Measurements from ENCODE around the gene USP40.
"Not testable (repeated sequence)": the region's sequence is repeated elsewhere in the genome, so short reads cannot be mapped to it uniquely, and the experiment has no call there.

The USP40 gene, protein sequence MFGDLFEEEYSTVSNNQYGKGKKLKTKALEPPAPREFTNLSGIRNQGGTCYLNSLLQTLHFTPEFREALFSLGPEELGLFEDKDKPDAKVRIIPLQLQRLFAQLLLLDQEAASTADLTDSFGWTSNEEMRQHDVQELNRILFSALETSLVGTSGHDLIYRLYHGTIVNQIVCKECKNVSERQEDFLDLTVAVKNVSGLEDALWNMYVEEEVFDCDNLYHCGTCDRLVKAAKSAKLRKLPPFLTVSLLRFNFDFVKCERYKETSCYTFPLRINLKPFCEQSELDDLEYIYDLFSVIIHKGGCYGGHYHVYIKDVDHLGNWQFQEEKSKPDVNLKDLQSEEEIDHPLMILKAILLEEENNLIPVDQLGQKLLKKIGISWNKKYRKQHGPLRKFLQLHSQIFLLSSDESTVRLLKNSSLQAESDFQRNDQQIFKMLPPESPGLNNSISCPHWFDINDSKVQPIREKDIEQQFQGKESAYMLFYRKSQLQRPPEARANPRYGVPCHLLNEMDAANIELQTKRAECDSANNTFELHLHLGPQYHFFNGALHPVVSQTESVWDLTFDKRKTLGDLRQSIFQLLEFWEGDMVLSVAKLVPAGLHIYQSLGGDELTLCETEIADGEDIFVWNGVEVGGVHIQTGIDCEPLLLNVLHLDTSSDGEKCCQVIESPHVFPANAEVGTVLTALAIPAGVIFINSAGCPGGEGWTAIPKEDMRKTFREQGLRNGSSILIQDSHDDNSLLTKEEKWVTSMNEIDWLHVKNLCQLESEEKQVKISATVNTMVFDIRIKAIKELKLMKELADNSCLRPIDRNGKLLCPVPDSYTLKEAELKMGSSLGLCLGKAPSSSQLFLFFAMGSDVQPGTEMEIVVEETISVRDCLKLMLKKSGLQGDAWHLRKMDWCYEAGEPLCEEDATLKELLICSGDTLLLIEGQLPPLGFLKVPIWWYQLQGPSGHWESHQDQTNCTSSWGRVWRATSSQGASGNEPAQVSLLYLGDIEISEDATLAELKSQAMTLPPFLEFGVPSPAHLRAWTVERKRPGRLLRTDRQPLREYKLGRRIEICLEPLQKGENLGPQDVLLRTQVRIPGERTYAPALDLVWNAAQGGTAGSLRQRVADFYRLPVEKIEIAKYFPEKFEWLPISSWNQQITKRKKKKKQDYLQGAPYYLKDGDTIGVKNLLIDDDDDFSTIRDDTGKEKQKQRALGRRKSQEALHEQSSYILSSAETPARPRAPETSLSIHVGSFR

DNA sequence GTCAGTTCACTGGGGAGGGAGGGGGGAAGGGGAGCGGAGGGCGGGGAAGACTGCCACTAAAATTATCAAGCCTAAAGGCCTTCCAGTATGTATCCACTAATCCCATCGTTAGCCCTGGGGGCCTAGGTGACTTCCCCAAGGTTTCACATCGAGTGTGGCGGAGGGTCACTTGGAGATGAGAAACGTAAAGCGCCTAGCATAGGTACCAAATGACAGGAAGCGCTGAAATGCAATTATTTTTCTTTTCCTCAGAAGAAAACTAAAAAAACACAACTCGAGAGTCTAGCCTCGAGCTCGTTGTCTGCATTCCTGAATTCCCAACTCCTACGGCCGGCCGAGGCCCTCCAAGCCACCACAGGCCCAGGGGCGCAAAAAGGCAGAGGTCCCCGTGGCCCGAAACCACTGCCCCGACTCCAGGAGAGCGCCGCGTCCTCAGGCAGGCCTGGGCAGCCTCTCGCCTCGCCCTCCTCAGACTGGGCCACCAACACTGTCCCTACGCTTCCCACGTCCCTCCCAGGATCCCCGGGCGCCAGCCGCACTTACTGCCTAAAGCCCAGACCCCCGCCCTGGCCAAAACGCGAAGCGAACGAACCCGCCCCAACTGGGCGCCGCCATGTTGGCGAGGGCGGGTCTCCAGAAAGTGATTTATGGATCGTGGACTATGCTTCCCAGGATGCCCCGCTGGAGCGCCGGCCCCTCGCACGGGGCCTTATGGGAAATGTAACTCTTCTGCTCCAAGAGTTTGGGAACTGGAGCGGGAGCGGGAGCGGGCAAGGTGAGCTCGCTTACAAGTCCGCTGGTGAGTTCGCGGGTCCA is at the start of gene USP40:
Gene USP40 (minus strand): TSS at position 642 of the 816 bp plus-strand sequence. CDS start 1,228 bp downstream, outside the sequence.
- peak; percentile 95 for DNase-seq

DNA sequence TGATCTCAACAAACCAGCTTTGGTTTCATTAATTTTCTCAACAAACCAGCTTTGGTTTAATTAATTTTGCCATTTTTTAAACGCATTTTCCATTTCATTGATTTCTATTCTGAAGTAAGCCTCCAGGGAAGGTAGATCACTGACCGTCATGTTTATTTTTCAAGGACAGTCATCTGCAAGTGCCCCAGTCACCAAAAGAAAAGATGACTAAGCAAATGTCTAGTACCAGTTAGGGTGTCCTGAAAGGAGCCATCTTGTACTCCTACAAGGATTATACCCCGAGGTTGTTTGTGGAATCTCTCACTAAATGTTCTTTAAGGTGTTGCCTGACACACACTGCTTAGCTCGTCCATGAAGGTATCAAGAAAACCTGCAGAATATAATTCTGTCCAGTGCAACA is 44.7 kb upstream of the USP40 start:
- no peak for DNase-seq

DNA sequence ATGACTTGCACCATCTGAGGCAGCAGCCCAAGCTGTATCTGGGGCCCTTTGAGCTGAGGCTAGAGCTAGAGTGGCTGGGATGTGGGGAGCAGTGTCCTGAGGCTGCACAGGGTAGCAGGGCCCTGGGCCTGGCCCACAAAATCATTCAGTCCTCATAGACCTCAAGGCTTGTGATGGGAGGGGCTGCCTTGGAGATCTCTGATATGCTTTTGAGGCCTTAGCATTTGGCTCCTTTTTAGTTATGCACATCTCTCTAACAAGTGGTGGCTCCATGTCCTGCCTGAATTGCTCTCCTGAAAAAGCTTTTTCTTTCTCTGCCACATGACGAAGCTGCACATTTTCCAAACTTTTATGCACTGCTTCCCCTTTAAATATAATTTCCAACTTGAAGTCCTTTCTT is 39.1 kb upstream of the USP40 start:
- no peak for DNase-seq

DNA sequence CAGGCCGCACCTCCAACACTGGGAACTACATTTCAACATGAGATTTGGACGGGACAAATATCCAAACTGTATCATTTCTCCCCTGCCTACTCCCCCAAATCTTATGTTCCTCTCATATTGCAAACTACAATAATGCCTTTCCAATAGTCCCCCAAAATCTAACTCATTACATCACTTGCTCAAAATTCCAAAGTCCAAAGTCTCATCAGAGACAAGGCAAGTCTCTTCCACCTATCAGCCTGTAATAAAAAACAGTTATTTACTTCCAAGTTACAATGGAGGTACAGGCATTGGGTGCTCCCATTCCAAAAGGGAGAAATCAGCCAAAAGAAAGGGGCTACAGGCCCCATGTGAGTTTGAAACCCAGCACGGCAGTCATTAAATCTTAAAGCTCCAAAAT is 38.2 kb upstream of the USP40 start:
- DNase-seq, result no peak

DNA sequence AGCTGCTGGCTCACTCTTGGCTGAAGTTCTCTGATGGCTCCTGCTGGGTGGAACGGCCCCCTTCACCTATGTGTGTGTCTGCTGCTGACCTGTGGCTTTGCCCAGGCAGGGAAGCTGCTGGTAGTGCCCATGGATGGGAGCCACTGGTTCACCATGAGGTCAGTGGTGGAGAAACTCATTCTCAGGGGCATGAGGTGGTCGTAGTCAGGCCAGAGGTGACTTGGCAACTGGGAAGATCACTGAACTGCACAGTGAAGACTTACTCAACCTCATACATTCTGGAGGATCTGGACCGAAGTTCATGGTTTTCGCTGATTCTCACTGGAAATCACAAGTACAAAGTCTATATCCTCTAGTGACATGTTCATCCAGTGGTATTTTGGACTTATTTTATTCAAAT is 36.9 kb upstream of the USP40 start:
- DNase-seq, result no peak

DNA sequence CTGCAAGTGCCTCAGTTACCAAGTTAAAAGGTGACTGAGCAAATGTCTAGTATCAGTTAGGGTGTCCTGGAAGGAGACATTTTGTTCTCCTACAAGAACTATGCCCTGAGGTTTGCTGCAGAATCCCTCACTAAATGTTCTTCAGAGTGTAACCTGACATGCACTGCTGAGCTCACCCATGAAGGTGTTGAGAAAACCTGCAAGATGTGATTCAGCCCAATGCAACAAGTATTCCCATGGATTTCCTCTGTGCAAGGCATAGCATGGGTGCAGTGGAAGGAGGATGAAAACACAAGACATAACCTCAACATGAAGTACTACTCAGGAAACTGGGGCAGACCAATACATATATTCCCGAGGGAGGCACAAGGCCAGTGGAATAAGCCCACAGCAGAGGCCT is 35.5 kb upstream of the USP40 start:
- no peak for DNase-seq

DNA sequence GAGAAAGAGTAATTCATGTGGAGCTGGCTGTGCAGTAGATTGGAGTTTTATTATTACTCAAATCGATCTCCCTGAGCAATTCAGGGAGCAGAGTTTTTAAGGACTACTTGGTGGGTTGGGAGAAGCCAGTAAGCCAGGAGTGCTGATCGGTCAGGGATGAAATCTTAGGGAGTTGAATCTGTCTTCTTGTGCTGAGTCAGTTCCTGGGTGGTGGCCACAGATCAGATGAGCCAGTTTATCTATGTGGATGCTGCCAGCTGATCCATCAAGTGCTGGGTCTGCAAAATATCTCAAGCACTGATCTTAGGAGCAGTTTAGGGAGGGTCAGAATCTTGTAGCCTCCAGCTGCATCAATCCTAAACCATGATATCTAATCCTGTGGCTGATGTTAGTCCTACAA is 33.8 kb upstream of the USP40 start:
- DNase-seq, result no peak

DNA sequence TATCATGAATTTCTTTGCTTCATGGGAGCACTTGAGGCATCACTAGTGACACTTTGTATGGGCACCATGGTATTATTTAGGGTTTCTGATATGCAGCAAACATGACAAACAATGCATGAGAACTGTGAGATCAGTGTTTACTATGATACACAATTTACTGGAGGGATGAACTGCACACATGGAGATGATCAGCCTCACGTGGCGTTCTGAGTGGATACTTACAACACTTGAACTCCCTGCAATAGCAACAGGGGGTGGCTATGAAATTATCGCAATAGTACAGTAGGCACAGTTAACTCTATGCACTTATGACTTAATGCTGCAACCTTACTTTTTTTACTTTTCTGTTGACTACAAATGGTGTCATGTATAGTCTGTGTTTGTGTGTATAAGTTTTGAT is 32.4 kb upstream of the USP40 start:
- DNase-seq, result no peak

DNA sequence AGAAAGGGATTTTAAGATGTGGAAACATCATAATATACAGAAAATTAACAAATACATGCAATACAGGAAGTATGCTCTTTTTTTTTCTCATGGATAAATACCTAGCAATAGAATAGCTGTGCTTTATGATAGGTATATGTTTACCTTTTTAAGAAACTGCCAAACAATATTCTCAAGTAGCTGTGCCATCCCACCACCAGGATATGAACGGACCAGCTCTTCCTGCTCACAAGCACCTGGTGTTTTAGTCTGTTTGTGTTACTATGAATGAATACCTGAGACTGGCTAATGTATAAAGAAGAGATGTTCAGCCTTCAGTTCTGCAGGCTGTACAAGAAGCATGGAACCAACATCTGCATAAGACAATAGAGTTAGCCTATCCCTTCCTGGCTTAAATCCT is 30.9 kb upstream of the USP40 start:
- no peak for DNase-seq

DNA sequence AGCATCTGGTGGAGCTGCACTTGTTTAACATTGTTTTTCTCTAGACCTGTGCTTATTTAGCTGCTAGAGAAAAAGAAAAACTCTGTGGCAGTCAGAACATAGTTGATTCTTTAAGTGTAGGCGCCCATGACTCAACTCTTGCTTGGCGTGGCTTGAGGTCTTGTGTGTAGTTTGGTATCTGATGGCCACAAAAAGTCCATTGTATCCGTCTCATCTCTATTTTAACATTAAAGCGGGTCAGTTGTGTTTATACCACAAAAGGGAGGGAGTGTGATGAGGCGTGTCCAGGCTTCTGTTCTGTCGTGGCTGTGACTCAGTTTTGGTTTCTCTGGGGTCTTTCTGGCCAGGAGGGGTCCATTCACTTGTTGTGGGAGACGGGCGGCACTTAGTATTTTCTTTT is 26.6 kb upstream of the USP40 start:
- no peak for DNase-seq

DNA sequence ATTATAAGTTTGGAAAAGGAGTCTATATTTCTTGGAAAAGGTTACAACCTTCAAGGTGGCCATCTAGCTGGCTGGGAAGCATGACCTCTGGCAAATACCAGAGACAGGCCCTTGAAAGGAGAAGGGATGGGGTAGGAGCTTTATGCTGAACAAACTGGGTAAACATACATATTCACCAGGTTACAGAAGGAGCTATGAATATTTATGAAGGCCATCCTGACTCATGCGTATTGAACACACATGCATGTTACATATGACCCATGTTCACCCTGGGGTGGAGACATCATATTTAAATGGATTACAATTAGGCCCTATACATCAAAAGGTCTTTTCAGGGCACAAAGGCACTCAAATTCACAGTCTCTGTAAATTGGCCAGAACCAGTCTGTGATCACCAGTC is 26.1 kb upstream of the USP40 start:
- DNase-seq, result not testable (repeated sequence)

DNA sequence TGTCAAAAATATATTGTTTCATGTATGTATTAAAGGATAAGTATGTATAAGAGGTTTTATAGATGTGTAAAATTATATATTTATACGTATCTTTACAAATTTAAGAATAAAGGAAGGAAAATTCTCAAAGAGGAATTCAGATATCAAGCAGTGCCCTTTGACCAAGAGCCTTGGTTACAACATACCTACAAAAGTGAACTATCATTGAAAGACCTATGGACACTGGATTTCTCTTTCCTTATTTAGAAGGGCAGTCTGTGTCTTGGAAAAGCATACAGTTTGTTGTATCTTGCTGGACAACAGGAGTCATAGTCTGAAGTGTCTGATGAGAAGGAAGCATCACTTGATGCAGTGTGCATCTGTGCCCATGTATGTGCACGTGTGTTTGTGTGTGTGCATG is 21.8 kb upstream of the USP40 start:
- no peak for DNase-seq

DNA sequence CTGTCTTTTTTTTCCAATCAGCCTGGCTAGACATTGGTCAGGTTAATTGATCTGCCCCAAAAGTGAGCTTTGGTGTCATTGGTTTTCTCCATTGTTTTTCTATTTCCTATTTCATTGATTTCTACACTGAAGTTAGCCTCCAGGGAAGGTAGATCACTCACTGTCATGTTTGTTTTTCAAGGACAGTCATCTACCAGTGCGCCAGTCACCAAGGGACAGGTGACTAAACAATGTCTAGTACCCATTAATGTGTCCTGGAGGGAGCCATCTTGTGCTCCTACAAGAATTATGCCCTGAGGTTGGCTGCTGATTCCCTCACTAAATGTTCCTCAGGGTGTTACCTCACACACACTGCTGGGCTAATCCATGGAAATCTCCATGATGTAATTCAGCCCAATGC is 17.6 kb upstream of the USP40 start:
- DNase-seq, result no peak

DNA sequence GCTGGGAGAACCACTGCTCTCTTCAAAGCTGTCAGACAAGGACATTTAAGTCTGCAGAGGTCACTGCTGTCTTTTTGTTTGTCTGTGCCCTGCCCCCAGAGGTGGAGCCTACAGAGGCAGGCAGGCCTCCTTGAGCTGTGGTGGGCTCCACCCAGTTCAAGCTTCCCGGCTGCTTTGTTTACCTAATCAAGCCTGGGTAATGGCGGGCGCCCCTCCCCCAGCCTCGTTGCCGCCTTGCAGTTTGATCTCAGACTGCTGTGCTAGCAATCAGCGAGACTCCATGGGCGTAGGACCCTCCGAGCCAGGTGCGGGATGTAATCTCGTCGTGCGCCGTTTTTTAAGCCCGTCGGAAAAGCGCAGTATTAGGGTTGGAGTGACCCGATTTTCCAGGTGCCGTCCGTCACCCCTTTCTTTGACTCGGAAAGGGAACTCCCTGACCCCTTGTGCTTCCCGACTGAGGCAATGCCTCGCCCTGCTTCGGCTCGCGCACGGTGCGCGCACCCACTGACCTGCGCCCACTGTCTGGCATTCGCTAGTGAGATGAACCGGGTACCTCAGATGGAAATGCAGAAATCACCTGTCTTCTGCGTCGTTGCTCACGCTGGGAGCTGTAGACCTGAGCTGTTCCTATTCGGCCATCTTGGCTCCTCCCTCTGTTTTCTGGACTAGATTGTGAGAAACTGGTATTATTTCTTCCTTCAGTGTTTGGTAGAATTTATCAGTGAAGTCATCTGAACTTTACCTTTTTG is 16.8 kb upstream of the USP40 start:
- DNase-seq, result not testable (repeated sequence)

DNA sequence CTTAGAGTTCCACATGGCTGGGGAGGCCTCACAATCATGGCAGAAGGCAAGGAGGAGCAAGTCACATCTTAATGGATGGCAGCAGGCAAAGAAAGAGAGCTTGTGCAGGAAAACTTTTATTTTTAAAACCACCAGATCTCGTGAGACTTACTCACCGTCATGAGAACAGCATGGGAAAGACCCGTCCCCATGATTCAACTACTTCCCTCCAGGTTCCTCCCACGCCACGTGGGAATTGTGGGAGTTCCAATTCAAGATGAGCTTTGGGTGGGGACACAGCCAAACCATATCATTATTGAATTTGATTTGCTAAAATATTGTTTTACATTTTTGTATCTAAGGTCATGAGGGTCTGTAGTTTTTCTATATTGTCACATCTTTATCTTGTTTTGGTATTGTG is 10.8 kb upstream of the USP40 start:
- not testable (repeated sequence) for DNase-seq

DNA sequence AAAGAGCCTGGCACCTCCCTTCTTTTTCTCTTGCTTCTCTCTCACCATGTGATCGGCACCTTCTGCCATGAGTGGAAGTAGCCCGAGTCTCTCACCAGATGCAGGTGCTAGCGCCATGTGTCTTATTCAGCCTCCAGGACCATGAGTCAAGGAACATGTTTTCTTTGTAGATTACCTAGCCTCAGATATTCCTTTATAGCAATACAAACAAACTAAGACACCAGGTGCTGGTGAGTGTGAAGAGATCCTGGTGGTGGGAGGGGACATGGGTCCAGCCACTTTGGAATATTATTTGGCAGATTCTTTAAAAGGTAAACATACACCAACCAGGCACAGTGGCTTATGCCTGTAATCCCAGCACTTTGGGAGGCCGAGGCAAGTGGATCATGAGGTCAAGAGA is 5.9 kb upstream of the USP40 start:
- DNase-seq, result no peak

DNA sequence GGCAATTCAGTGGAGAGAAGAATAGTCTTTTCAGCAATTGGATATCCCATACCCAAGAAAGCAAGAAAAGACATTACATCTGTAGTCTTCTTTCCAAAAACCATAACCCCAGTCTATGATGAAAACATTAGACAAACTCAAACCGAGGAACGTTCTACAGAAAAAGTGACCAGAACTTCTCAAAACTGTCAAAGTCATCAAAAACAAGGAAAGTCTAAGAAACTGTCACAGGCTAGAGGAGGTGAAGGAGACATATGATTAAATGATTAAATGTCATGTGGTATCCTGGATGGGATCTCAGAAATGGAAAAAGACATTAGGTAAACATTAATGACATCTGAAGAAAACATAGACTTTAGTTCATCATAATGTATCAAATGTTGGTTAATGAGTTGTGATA is 4.9 kb upstream of the USP40 start:
- no peak for DNase-seq

DNA sequence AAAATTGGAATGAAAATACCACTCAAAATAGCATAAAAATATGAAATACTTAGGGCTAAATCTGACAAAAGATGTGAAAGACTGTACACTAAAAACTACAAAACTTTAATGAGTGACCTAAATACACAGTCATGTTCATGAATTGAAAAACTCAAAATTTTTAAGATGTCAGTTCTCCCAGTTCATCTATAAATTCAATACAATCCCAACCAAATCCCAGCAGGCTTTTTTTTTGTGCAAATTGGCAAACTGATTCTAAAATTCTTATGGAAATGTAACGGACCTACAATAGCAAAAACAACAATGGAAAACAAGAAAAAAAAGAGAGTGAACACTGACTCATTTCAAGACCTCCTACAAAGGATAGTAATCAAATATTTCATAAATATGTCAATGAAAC is 4.4 kb upstream of the USP40 start:
- no peak for DNase-seq

DNA sequence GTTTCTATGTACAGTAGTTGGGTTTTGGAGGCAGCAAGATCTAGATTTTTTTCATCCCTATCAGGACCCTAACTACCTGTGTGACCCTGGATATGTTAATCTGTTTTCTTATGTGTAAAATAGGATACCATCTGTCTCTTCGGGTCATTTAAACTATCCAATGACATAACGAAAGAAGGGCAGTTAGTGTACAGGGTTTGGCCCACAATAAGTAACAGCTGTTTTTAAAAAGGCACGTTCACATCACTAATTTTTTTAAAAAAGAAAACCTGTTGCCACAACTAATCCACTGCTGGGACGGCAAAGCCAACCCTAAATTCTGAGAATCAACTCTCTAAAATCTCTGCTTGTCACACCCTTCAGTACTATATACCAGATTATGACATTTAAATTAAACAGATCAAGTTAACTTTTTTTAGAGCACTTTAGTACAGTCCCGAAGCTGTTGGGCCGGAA is 869 bp downstream of the USP40 start:
- DNase-seq, result no peak

DNA sequence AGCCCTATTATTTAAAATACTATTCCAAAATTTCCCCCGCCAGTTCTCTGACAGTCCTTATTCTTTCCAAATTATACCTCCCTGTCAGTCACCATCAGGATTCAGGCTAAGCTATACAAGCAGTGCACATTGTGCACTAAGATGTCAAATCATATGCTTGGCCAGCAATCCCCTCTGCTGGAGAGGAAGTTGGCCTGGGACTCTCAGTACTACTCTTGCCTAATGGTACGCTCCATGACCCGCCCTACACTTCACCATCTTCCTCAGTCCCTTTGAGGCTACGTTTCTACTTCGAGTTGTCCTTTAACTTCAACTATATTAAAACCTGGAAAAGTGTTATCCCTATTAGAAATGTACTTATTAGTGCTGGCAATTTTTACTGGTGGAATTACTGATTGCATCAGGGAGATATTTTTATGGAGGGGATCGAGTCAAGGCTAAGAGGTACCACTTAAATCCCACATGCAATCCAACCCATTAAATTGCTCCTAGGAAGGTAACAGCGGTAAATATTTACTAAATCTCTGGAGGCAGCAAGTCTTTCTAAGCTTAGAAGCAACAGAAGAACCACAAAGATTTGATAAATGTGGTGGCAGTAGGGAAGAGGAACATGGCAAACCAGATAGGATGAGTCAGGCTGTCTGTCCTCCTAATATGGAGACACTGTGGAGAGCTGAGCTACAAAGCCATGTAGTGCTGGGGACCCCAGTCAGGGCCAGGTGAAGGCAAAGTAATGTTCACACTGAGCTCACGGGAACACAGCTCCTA is 2.7 kb downstream of the USP40 start:
- no peak for DNase-seq
